DOHH2 (cell line): ENCODE data around the gene ZNF474.

ENCODE experiments used
- H3F3A ChIP-seq: fragments of 200-600 bp; sonication (generic), shearing (Covaris generic); 2 replicates; pipeline ENCODE4 v1.6.0; 2016; ENCODE audit warnings: antibody characterized with exemption, mild to moderate bottlenecking; ENCODE audit not compliant: control insufficient read depth, insufficient read depth
- H3K27ac ChIP-seq: fragments of 200-600 bp; sonication (generic); 2 replicates; pipeline ENCODE4 v1.5.1; 2014; ENCODE audit warnings: low read depth, mild to moderate bottlenecking, low read length, moderate library complexity
- H3K27me3 ChIP-seq: fragments of 200-600 bp; sonication (generic); 2 replicates; pipeline ENCODE4 v1.6.1; 2014; ENCODE audit warnings: mild to moderate bottlenecking, low read length, mixed read lengths; ENCODE audit not compliant: control insufficient read depth
- H3K36me3 ChIP-seq: fragments of 200-600 bp; sonication (generic); 2 replicates; pipeline ENCODE4 v1.6.1; 2014; ENCODE audit warnings: mild to moderate bottlenecking, low read length, moderate library complexity, mixed read lengths; ENCODE audit not compliant: control insufficient read depth
- H3K4me1 ChIP-seq: fragments of 200-600 bp; sonication (generic); 2 replicates; pipeline ENCODE4 v1.6.1; 2014; ENCODE audit warnings: mild to moderate bottlenecking, low read length, mixed read lengths; ENCODE audit not compliant: control insufficient read depth
- H3K4me2 ChIP-seq: fragments of 200-600 bp; sonication (generic); 2 replicates; pipeline ENCODE4 v1.6.0; 2014; ENCODE audit warnings: mild to moderate bottlenecking, low read length, moderate library complexity
- H3K4me3 ChIP-seq: fragments of 200-600 bp; sonication (generic); 2 replicates; pipeline ENCODE4 v1.5.1; 2014; ENCODE audit warnings: mild to moderate bottlenecking, low read length, mixed read lengths
- H3K79me2 ChIP-seq: fragments of 200-600 bp; sonication (generic); 2 replicates; pipeline ENCODE4 v1.6.1; 2014; ENCODE audit warnings: mild to moderate bottlenecking, low read length, mixed read lengths; ENCODE audit not compliant: control insufficient read depth
- H3K9me2 ChIP-seq: fragments of 200-600 bp; sonication (generic); replicated peaks from 2 replicates; pipeline ENCODE4 v1.6.1; 2014; ENCODE audit warnings: mild to moderate bottlenecking, low read length, mixed read lengths; ENCODE audit not compliant: control insufficient read depth
- H3K9me3 ChIP-seq: fragments of 200-600 bp; sonication (generic); 2 replicates; pipeline ENCODE4 v1.6.1; 2014; ENCODE audit warnings: antibody characterized with exemption, low read length, mixed read lengths; ENCODE audit not compliant: control insufficient read depth, insufficient read depth
- H4K20me1 ChIP-seq: fragments of 200-600 bp; sonication (generic); 2 replicates; pipeline ENCODE4 v1.6.0; 2014; ENCODE audit warnings: low read depth, mild to moderate bottlenecking, antibody characterized with exemption, low read length, moderate library complexity; ENCODE audit not compliant: control insufficient read depth, insufficient read depth
- EZH2phosphoT487 ChIP-seq: fragments of 200-600 bp; sonication (generic); IDR thresholded peaks from 2 replicates; pipeline ENCODE4 v1.6.1; 2017; ENCODE audit warnings: borderline replicate concordance, mild to moderate bottlenecking, antibody characterized with exemption, low read length, moderate library complexity, mixed read lengths
- TF ChIP-seq, protein P1 (sequence below): fragments of 200-600 bp; sonication (generic); IDR thresholded peaks from one replicate; pipeline ENCODE4 v1.5.1; 2014; ENCODE audit warnings: antibody characterized with exemption, mild to moderate bottlenecking, low read depth, low read length; ENCODE audit not compliant: poor library complexity, severe bottlenecking

The ZNF474 gene

DNA sequence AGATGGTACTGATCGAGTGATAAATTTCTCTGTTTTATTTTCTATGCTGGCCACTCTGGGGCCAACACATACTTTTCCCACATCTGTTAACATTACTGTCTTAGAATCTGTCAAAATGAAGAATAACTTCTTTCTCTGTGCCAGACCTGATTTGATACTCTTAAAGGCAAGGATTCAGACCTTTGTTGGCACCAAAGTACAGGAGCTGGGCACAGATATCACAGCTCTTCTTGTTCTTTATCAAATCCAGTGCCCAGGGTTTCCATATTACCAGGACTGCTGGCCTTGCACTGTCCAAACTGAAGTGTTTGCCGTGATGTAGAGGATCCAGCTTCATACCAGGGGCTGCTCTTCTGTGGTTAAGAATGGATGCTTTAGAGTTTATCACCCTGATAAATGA is 20.9 kb downstream of the ZNF474 start:
- no peak overlapping the region for H3K4me3 ChIP-seq
- H3F3A ChIP-seq: no peaks in the 10 kb centered on the region
- no peak overlapping the region for H3K4me2 ChIP-seq

DNA sequence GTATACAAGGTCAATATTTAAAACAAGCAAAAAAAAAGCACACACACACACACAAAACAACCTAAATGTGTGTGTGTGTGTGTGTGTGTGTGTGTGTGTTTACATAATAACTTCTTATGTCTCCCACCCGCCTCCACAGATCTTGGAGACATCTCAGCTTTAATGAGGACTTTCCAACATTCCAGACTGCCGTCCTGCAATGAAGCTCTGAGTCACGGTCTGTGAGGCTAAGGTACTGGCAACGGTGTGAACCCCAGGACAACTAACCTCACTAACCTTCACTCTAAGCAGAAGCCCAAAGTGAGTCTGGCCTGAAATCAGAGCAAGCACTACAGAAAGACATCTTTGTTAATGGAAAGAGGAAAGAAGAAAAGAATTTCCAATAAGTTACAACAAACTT is 22.3 kb downstream of the ZNF474 start:
- Histone ChIP-seq H3F3A (no peaks in the 10 kb centered on the region), H3K9me2 (no peaks in the 10 kb centered on the region), H4K20me1 (no peaks in the 10 kb centered on the region), H3K27ac (no peak overlapping the region), H3K4me3 (no peak overlapping the region), H3K9me3 (no peaks in the 10 kb centered on the region), H3K79me2 (no peaks in the 10 kb centered on the region), H3K36me3 (no peaks in the 10 kb centered on the region), H3K4me2 (no peak overlapping the region), H3K27me3 (no peaks in the 10 kb centered on the region), H3K4me1 (no peaks in the 10 kb centered on the region)
- TF ChIP-seq, protein P1, sequence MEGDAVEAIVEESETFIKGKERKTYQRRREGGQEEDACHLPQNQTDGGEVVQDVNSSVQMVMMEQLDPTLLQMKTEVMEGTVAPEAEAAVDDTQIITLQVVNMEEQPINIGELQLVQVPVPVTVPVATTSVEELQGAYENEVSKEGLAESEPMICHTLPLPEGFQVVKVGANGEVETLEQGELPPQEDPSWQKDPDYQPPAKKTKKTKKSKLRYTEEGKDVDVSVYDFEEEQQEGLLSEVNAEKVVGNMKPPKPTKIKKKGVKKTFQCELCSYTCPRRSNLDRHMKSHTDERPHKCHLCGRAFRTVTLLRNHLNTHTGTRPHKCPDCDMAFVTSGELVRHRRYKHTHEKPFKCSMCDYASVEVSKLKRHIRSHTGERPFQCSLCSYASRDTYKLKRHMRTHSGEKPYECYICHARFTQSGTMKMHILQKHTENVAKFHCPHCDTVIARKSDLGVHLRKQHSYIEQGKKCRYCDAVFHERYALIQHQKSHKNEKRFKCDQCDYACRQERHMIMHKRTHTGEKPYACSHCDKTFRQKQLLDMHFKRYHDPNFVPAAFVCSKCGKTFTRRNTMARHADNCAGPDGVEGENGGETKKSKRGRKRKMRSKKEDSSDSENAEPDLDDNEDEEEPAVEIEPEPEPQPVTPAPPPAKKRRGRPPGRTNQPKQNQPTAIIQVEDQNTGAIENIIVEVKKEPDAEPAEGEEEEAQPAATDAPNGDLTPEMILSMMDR: no peak
- no peak for TF ChIP-seq EZH2phosphoT487

More for the DNA sequence above, 20.9 kb downstream of the ZNF474 start:
- Histone ChIP-seq H3K9me2 (no peaks in the 10 kb centered on the region), H3K36me3 (no peaks in the 10 kb centered on the region), H3K27me3 (no peaks in the 10 kb centered on the region), H4K20me1 (no peaks in the 10 kb centered on the region), H3K9me3 (no peaks in the 10 kb centered on the region), H3K79me2 (no peaks in the 10 kb centered on the region), H3K4me1 (no peaks in the 10 kb centered on the region), H3K27ac (no peak overlapping the region)
- TF ChIP-seq, protein P1: no peak
- no peak for TF ChIP-seq EZH2phosphoT487

DNA sequence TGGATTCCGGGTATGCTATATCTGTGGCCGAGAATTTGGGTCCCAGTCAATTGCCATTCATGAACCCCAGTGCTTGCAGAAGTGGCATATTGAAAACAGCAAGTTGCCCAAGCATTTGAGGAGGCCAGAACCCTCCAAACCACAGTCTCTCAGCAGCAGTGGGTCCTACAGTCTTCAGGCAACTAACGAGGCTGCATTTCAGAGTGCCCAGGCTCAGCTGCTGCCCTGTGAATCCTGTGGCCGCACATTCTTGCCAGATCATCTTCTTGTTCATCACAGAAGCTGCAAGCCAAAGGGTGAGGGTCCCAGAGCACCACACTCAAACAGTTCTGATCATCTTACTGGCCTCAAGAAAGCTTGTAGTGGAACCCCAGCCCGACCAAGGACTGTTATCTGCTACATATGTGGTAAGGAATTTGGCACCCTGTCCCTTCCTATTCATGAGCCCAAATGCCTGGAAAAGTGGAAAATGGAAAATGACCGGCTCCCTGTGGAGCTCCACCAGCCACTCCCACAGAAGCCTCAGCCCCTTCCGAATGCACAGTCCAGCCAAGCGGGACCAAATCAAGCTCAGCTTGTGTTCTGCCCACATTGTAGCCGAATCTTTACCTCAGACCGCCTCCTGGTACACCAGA is 23.0 kb downstream of the ZNF474 start:
- Histone ChIP-seq H3F3A (no peaks in the 10 kb centered on the region), H3K79me2 (no peaks in the 10 kb centered on the region), H3K4me2 (no peak overlapping the region), H3K9me2 (no peaks in the 10 kb centered on the region), H3K27me3 (no peaks in the 10 kb centered on the region), H3K9me3 (no peaks in the 10 kb centered on the region), H3K36me3 (no peaks in the 10 kb centered on the region), H3K4me1 (no peaks in the 10 kb centered on the region), H3K4me3 (no peak overlapping the region), H4K20me1 (no peaks in the 10 kb centered on the region), H3K27ac (no peak overlapping the region)
- TF ChIP-seq EZH2phosphoT487: no peak
- TF ChIP-seq, protein P1: no peak
